ENCODE data around the gene ENAM.

GRCh38 chr4:70671091-70671490, 42.5 kb downstream of the ENAM start:
- TF ChIP-seq EZH2phosphoT487 (IDR thresholded peaks at IDR 0.05) (no peak), EZH2 (IDR thresholded peaks at IDR 0.05) (no peak)

Data from neural progenitor cell (in vitro differentiated cells).